Caco-2 (cell line): Measurements from ENCODE around the gene HNRNPH3. TPM values are rescaled to one million over a fixed set of nuclear protein-coding genes. Genes with fewer than 3 reads are reported as not detected.

Experiments used
- BruUV-seq: library from RNA; stranded (reverse); fragments of 400-500 nt; replicated peaks from 2 replicates; lab custom pipeline; 2021; lab: Mats Ljungman, UMichigan
- CTCF ChIA-PET: fragments of 300-600 bp; sonication (Branson Sonifier 250); formaldehyde crosslinking; loops from one replicate; lab custom pipeline; 2022; ENCODE audit warnings: antibody characterized with exemption; lab: Charles Lee
- POLR2A ChIA-PET: fragments of 300-600 bp; sonication (Branson Sonifier 250); formaldehyde crosslinking; loops from one replicate; lab custom pipeline; 2022; ENCODE audit warnings: antibody characterized with exemption; lab: Charles Lee
- DNase-seq, 2 experiments: peaks; one replicate each; pipeline versions ENCODE4 v3.0.0 to v3.0.0-alpha.2; 2020 to 2022
- H3K27me3 ChIP-seq: replicated peaks from 2 replicates; pipeline ENCODE4 v1.6.0; 2011; ENCODE audit warnings: low read length; ENCODE audit not compliant: control insufficient read depth, insufficient read depth
- H3K36me3 ChIP-seq: 2 replicates; pipeline ENCODE4 v1.5.1; 2011; ENCODE audit warnings: low read length; ENCODE audit not compliant: control insufficient read depth, insufficient read depth
- H3K4me1 ChIP-seq: fragments of 250-450 bp; sonication (Bioruptor Pico); 2 replicates; pipeline ENCODE4 v1.5.1; 2020; ENCODE audit warnings: mild to moderate bottlenecking
- H3K4me3 ChIP-seq: 2 replicates; pipeline ENCODE4 v1.5.1; 2011; ENCODE audit warnings: low read depth, mild to moderate bottlenecking, control low read depth, low read length
- H3K9me3 ChIP-seq: fragments of 250-450 bp; sonication (Bioruptor Pico); 2 replicates; pipeline ENCODE4 v1.5.1; 2020; ENCODE audit warnings: mild to moderate bottlenecking, moderate library complexity
- H3K27ac Mint-ChIP-seq: one replicate; pipeline ENCODE4 v1.8.0; 2022; ENCODE audit warnings: mixed read lengths; ENCODE audit not compliant: unreplicated experiment
- H3K27me3 Mint-ChIP-seq: one replicate; pipeline ENCODE4 v1.8.0; 2022; ENCODE audit warnings: mixed read lengths; ENCODE audit not compliant: insufficient read depth, unreplicated experiment
- H3K36me3 Mint-ChIP-seq: one replicate; pipeline ENCODE4 v1.8.0; 2022; ENCODE audit warnings: mild to moderate bottlenecking, mixed read lengths; ENCODE audit not compliant: insufficient read depth, unreplicated experiment
- H3K4me1 Mint-ChIP-seq: one replicate; pipeline ENCODE4 v1.8.0; 2022; ENCODE audit warnings: low read depth, mixed read lengths; ENCODE audit not compliant: unreplicated experiment
- H3K4me3 Mint-ChIP-seq: one replicate; pipeline ENCODE4 v1.8.0; 2022; ENCODE audit warnings: mild to moderate bottlenecking, moderate library complexity, mixed read lengths; ENCODE audit not compliant: unreplicated experiment
- H3K9me3 Mint-ChIP-seq: one replicate; pipeline ENCODE4 v1.8.0; 2022; ENCODE audit warnings: mixed read lengths; ENCODE audit not compliant: unreplicated experiment
- CTCF ChIP-seq, 2 experiments: fragments of 200-600 bp in 1 of 2; IDR thresholded peaks; 1 replicate in 1 of 2; 2 replicates in 1 of 2; pipeline versions ENCODE4 v1.5.1 to v1.8.0; 2011 to 2022; ENCODE audit warnings: antibody characterized with exemption in 1 of 2, control low read depth in 1 of 2, inconsistent platforms in 1 of 2, low read depth in 1 of 2, low read length in 1 of 2, mild to moderate bottlenecking in 1 of 2, moderate library complexity in 1 of 2; ENCODE audit not compliant: insufficient read depth in 1 of 2, severe bottlenecking in 1 of 2, unreplicated experiment in 1 of 2
- intact Hi-C: fragments of 100-400 bp; cut with micrococcal nuclease; formaldehyde crosslinking; loops from one replicate; pipeline ENCODE4 v1.10.0; 2022; ENCODE audit not compliant: unreplicated experiment
- total RNA-seq: library from RNA; stranded (reverse); gene quantifications from 2 replicates; pipeline ENCODE4 v1.2.3, GENCODE V29; 2022

Gene HNRNPH3
- total RNA-seq, 1 experiment from 2014 or later, result 262 TPM

GRCh38 chr10:68334672-68335467, 3.0 kb downstream of the HNRNPH3 start:
- intact Hi-C loops, result loop anchor here (10.0 kb wide), 2 partner anchors 450 to 480 kb away; partner anchors contain the start of gene SIRT1
- no peaks in the 10 kb centered on the region for H3K9me3 Mint-ChIP-seq
- no TSS peak for BruUV-seq
- peak overlapping the region; percentile 87 for H3K4me3 Mint-ChIP-seq
- H3K9me3 ChIP-seq, result no peaks in the 10 kb centered on the region
- H3K36me3 Mint-ChIP-seq, result peaks cover 96% of the 10 kb centered on the region
- DNase-seq, result no peak
- no peaks in the 10 kb centered on the region for H3K27me3 Mint-ChIP-seq
- peaks cover 55% of the 10 kb centered on the region for H3K4me1 Mint-ChIP-seq
- ChIA-PET POLR2A (no interaction called here), CTCF (no interaction called here)
- H3K4me1 ChIP-seq, result peaks cover 25% of the 10 kb centered on the region
- peak overlapping the region; percentile 13 for H3K4me3 ChIP-seq
- H3K36me3 ChIP-seq, result 0 out of 2 replicates have a peak, but pooled peaks cover 2% of the 10 kb centered on the region
- no peak for TF ChIP-seq CTCF (IDR thresholded peaks at IDR 0.05; ENCODE audit: insufficient read depth in 1 of 2, low read depth in 1 of 2, low read length in 1 of 2, severe bottlenecking in 1 of 2, unreplicated experiment in 1 of 2)
- peak overlapping the region; percentile 86 for H3K27ac Mint-ChIP-seq
- no peaks in the 10 kb centered on the region for H3K27me3 ChIP-seq

- intact Hi-C loops, result loop anchor here (10.0 kb wide), 2 partner anchors 452 to 482 kb away; partner anchors contain the start of gene SIRT1
- peak overlapping the region; percentile 87 for H3K4me3 Mint-ChIP-seq
- H3K36me3 Mint-ChIP-seq, result peaks cover 100% of the 10 kb centered on the region
- no peak for TF ChIP-seq CTCF (IDR thresholded peaks at IDR 0.05; ENCODE audit: insufficient read depth in 1 of 2, low read depth in 1 of 2, low read length in 1 of 2, severe bottlenecking in 1 of 2, unreplicated experiment in 1 of 2)
- H3K27me3 Mint-ChIP-seq, result no peaks in the 10 kb centered on the region
- Histone ChIP-seq H3K9me3 (no peaks in the 10 kb centered on the region), H3K4me1 (peaks cover 25% of the 10 kb centered on the region), H3K27me3 (no peaks in the 10 kb centered on the region), H3K36me3 (peaks cover 5% of the 10 kb centered on the region; the same call in 1 of the 2 replicates), H3K4me3 (no peak overlapping the region)
- ChIA-PET POLR2A (no interaction called here), CTCF (no interaction called here)
- no peak for DNase-seq
- no TSS peak for BruUV-seq
- H3K27ac Mint-ChIP-seq, result no peak overlapping the region
- no peaks in the 10 kb centered on the region for H3K9me3 Mint-ChIP-seq
- peaks cover 52% of the 10 kb centered on the region for H3K4me1 Mint-ChIP-seq
Measured at GRCh38 chr10:68336754-68337351, 5.0 kb downstream of the HNRNPH3 start.

- intact Hi-C loops, result no loop called here
- ChIA-PET POLR2A (no interaction called here), CTCF (no interaction called here)
- Histone ChIP-seq H3K9me3 (no peaks in the 10 kb centered on the region), H3K36me3 (peaks cover 7% of the 10 kb centered on the region; the same call in 1 of the 2 replicates), H3K4me3 (no peak overlapping the region), H3K27me3 (no peaks in the 10 kb centered on the region), H3K4me1 (peaks cover 16% of the 10 kb centered on the region)
- no TSS peak for BruUV-seq
- Mint-ChIP-seq H3K9me3 (no peaks in the 10 kb centered on the region), H3K4me1 (peaks cover 35% of the 10 kb centered on the region), H3K27me3 (no peaks in the 10 kb centered on the region), H3K36me3 (peaks cover 99% of the 10 kb centered on the region), H3K4me3 (no peak overlapping the region), H3K27ac (no peak overlapping the region)
- no peak for TF ChIP-seq CTCF (IDR thresholded peaks at IDR 0.05; ENCODE audit: insufficient read depth in 1 of 2, low read depth in 1 of 2, low read length in 1 of 2, severe bottlenecking in 1 of 2, unreplicated experiment in 1 of 2)
- DNase-seq, result no peak
Measured at GRCh38 chr10:68340358-68341080, 8.7 kb downstream of the HNRNPH3 start.
